ENCODE measurements around the gene PDLIM5. TPM values are rescaled to one million over a fixed set of nuclear protein-coding genes. Genes with fewer than 3 reads are reported as not detected.

Gene PDLIM5
- total RNA-seq, 1 donor from 2014 or later = 75.3 TPM

DNA sequence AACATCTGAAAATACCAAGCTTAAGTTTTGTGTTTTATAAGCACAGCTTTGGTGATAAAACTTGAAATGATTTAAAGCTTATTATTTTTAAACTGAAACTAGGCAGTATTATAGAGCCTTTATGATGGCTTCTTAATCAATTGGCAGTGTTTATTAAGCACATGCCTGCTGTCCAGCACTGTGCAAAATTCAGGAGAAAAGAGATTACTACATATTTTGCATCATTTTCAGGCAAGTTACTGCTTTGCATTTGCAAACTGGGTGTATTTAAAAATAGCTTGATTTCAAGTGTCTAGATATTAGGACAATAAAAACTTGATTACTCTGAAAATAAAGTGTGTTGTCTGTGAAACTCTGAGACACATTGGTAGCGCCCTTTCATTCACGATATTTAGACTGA, 126.5 kb downstream of the PDLIM5 start:
- DNase-seq (ENCODE audit: low read depth) = no peak
- Histone ChIP-seq H3K4me3 (ENCODE audit: low read depth, low read length) (no peak overlapping the region), H3K36me3 (ENCODE audit: control insufficient read depth, insufficient read depth, low read length) (no peaks in the 10 kb centered on the region), H3K27me3 (ENCODE audit: control insufficient read depth, insufficient read depth, low read length) (no peaks in the 10 kb centered on the region)
- TF ChIP-seq, protein P1, sequence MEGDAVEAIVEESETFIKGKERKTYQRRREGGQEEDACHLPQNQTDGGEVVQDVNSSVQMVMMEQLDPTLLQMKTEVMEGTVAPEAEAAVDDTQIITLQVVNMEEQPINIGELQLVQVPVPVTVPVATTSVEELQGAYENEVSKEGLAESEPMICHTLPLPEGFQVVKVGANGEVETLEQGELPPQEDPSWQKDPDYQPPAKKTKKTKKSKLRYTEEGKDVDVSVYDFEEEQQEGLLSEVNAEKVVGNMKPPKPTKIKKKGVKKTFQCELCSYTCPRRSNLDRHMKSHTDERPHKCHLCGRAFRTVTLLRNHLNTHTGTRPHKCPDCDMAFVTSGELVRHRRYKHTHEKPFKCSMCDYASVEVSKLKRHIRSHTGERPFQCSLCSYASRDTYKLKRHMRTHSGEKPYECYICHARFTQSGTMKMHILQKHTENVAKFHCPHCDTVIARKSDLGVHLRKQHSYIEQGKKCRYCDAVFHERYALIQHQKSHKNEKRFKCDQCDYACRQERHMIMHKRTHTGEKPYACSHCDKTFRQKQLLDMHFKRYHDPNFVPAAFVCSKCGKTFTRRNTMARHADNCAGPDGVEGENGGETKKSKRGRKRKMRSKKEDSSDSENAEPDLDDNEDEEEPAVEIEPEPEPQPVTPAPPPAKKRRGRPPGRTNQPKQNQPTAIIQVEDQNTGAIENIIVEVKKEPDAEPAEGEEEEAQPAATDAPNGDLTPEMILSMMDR (IDR thresholded peaks at IDR 0.05; ENCODE audit: insufficient read depth, low read length, poor library complexity, severe bottlenecking) = no peak

DNA sequence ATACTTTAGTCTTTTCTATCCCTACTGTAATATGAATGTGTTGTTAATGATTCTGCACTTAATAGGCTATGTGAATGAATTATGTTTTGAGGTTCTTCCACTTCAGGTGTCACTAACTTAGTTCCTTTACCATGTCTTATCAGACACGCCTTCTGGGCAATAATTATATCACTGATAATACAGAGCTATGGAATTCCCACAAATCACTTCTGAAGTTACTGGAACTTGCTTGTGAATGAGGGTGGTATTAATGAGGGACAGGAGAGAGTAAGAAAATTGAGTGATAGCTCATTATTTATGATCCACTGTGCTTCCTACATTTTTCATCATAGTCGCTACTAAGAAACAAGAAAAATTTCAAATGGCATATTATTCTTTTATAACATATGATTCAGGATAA, 130.0 kb downstream of the PDLIM5 start:
- no peaks in the 10 kb centered on the region for H3K36me3 ChIP-seq (ENCODE audit: control insufficient read depth, insufficient read depth, low read length)
- no peaks in the 10 kb centered on the region for H3K27me3 ChIP-seq (ENCODE audit: control insufficient read depth, insufficient read depth, low read length)
- DNase-seq (ENCODE audit: low read depth) = no peak
- TF ChIP-seq, protein P1 (IDR thresholded peaks at IDR 0.05; ENCODE audit: insufficient read depth, low read length, poor library complexity, severe bottlenecking) = no peak
- H3K4me3 ChIP-seq (ENCODE audit: low read depth, low read length) = no peak overlapping the region

DNA sequence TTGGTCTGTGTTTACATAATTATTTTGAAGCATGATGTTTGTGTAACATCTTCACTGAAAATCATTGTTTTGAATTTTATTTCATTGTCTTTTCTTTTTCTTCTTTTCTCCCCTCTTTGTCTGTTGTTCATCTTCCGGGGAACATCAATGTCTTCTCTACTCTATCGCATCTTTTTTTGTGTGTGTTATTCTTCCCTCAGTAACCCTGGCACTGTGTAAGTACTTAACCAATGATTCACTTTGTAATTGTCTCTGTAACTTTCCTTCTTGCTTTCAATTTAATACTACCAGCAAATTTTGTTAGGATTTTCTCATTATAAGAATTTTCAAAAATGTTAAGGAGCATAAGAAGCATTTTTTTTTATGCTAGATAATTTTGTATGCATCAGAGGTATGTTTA, 130.8 kb downstream of the PDLIM5 start:
- no peak for DNase-seq (ENCODE audit: low read depth)
- H3K4me3 ChIP-seq (ENCODE audit: low read depth, low read length) = no peak overlapping the region
- TF ChIP-seq, protein P1 (IDR thresholded peaks at IDR 0.05; ENCODE audit: insufficient read depth, low read length, poor library complexity, severe bottlenecking) = no peak
- H3K36me3 ChIP-seq (ENCODE audit: control insufficient read depth, insufficient read depth, low read length) = no peaks in the 10 kb centered on the region
- no peaks in the 10 kb centered on the region for H3K27me3 ChIP-seq (ENCODE audit: control insufficient read depth, insufficient read depth, low read length)

DNA sequence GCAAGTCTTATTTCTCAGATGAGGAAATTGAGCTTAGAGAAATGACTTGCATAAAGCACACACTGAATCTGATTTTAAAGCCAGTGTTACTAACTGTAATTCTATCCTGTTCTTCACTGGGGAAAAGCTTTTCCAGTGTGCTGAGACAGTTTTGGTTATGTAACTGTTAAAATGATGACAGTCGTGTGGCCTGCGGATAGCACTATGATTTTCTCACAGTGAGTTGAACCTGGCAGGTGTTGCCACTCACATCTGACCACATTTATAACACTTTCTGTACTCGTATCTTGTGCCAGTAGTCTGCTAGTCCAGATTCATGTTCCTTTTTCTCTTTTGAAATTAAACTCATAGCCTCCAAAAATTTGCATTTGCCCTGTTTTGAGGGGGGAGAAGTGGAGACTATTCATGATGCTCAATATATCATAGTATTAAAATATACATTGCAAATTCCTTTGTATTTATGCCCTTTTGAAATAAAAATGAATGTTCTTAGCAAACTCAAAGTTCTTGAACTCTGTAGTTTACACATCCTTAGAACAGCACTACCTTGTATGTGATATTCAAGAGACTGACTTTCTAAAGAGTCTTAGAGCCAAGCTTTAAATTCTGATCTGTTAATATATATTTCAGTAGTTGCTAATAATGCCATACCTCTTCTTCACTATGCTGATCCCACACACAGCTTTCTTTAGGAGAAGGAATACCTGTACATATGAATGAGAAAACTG, 132.3 kb downstream of the PDLIM5 start:
- Histone ChIP-seq H3K27me3 (ENCODE audit: control insufficient read depth, insufficient read depth, low read length) (no peaks in the 10 kb centered on the region), H3K36me3 (ENCODE audit: control insufficient read depth, insufficient read depth, low read length) (no peaks in the 10 kb centered on the region), H3K4me3 (ENCODE audit: low read depth, low read length) (no peak overlapping the region)
- TF ChIP-seq, protein P1 (IDR thresholded peaks at IDR 0.05; ENCODE audit: insufficient read depth, low read length, poor library complexity, severe bottlenecking) = no peak
- DNase-seq (ENCODE audit: low read depth) = no peak

DNA sequence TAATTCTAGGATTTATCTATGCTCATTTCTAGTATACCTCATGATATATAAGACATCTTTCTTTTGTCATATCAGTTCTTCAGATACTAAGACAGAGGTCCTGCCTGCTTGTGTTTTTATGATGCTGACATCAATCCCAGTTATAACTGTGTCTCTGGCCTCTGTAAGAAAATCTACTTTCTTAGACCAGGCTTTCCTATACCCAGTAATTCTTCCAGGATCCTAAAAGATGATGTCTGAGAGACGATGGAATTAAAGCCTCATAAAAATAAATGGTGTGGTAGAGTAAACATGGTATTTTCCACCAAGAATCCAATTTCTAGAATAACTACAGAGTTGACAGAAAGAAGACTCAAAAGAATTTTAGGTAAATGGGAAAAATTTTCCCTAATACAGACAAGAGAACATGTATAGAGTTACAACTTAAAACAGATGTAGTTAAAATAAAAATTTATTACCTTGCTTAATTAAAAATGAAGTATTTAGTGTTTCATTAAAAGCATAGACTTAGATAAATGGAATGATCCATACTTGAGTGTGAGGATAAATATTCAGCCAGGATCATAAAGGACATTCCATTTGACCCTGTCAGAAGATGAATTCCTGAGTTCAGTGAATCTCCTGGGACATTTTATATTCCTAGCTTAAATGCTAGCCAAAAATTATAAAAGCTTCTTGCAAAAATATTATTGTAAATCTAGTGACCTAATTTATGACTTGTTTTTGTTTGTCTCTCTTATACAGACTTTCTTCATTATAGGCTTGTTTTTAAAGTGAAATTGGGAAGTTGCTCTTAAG, 137.4 kb downstream of the PDLIM5 start:
- DNase-seq (ENCODE audit: low read depth) = no peak
- Histone ChIP-seq H3K27me3 (ENCODE audit: control insufficient read depth, insufficient read depth, low read length) (no peaks in the 10 kb centered on the region), H3K4me3 (ENCODE audit: low read depth, low read length) (no peak overlapping the region), H3K36me3 (ENCODE audit: control insufficient read depth, insufficient read depth, low read length) (no peaks in the 10 kb centered on the region)
- TF ChIP-seq, protein P1 (IDR thresholded peaks at IDR 0.05; ENCODE audit: insufficient read depth, low read length, poor library complexity, severe bottlenecking) = no peak

Measured in kidney epithelial cell (primary cell).